GM18507 (cell line): ENCODE results near the gene LRRFIP1.
"Not testable (repeated sequence)": the region's sequence is repeated elsewhere in the genome, so short reads cannot be mapped to it uniquely, and the experiment has no call there.

Experiments
- DNase-seq: peaks from one replicate; pipeline ENCODE4 v3.0.0; 2011; ENCODE audit warnings: low read depth; ENCODE audit not compliant: insufficient read length; ENCODE audit errors: extremely low spot score
- FAIRE-seq: peaks from 2 replicates; lab custom pipeline; 2011; peaks lifted over from hg19 to GRCh38; lab: Jason Lieb, UNC

Gene LRRFIP1

GRCh38 chr2:237596520-237597195 lies 30.7 kb upstream of the LRRFIP1 start:
- no peak for DNase-seq
- FAIRE-seq, result no peak

GRCh38 chr2:237597196-237598145 lies 29.9 kb upstream of the LRRFIP1 start:
- FAIRE-seq (no peak), DNase-seq (no peak)

- no peak for FAIRE-seq
- no peak for DNase-seq
Measured at GRCh38 chr2:237598468-237599208, 28.7 kb upstream of the LRRFIP1 start.

- FAIRE-seq (no peak), DNase-seq (no peak)
Measured at GRCh38 chr2:237599465-237600110, 27.8 kb upstream of the LRRFIP1 start.

- DNase-seq (no peak), FAIRE-seq (no peak)
Measured at GRCh38 chr2:237600205-237600846, 27.1 kb upstream of the LRRFIP1 start.

- no peak for FAIRE-seq
Measured at GRCh38 chr2:237601453-237602116, 25.8 kb upstream of the LRRFIP1 start.

GRCh38 chr2:237602409-237602808 lies 25.0 kb upstream of the LRRFIP1 start:
- FAIRE-seq (no peak), DNase-seq (no peak)

More at GRCh38 chr2:237601453-237602116, 25.8 kb upstream of the LRRFIP1 start:
- no peak for DNase-seq

GRCh38 chr2:237603049-237603717 lies 24.2 kb upstream of the LRRFIP1 start:
- FAIRE-seq (no peak), DNase-seq (no peak)

GRCh38 chr2:237603718-237604362 lies 23.5 kb upstream of the LRRFIP1 start:
- FAIRE-seq (peak; percentile 77), DNase-seq (peak; percentile 32)

GRCh38 chr2:237604391-237604790 lies 23.0 kb upstream of the LRRFIP1 start:
- FAIRE-seq (no peak), DNase-seq (no peak)

- FAIRE-seq, result no peak
- DNase-seq, result no peak
Measured at GRCh38 chr2:237604960-237605359, 22.4 kb upstream of the LRRFIP1 start.

GRCh38 chr2:237606522-237606921 lies 20.9 kb upstream of the LRRFIP1 start:
- FAIRE-seq, DNase-seq: not testable (repeated sequence)

- DNase-seq (no peak), FAIRE-seq (no peak)
Measured at GRCh38 chr2:237612527-237613357, 14.6 kb upstream of the LRRFIP1 start.

GRCh38 chr2:237613679-237614078 lies 13.7 kb upstream of the LRRFIP1 start:
- FAIRE-seq, result no peak
- DNase-seq, result no peak

- FAIRE-seq (no peak), DNase-seq (no peak)
Measured at GRCh38 chr2:237614151-237614720, 13.2 kb upstream of the LRRFIP1 start.

GRCh38 chr2:237615631-237616249 lies 11.6 kb upstream of the LRRFIP1 start:
- DNase-seq (no peak), FAIRE-seq (no peak)
